OCI-LY7 (cell line): ENCODE measurements around the gene CEP95. TPM values are rescaled to one million over a fixed set of nuclear protein-coding genes. Genes with fewer than 3 reads are reported as not detected.

ENCODE experiments used
- BruUV-seq: library from RNA; stranded (reverse); fragments of 400-500 nt; replicated peaks from 2 replicates; lab custom pipeline; 2021; lab: Mats Ljungman, UMichigan
- CTCF ChIA-PET: fragments of 300-600 bp; sonication (Branson Sonifier 250); formaldehyde crosslinking; loops from one replicate; lab custom pipeline; 2022; ENCODE audit warnings: antibody characterized with exemption; ENCODE audit not compliant: unreplicated experiment; lab: Charles Lee
- POLR2A ChIA-PET: fragments of 300-600 bp; sonication (Branson Sonifier 250); formaldehyde crosslinking; loops from one replicate; lab custom pipeline; 2022; ENCODE audit warnings: antibody characterized with exemption; lab: Charles Lee
- DNase-seq: peaks from one replicate; pipeline ENCODE4 v3.0.0-alpha.2; 2015; ENCODE audit warnings: low spot score
- H2AFZ ChIP-seq: fragments of 200-600 bp; sonication (generic), shearing (Covaris generic); 2 replicates; pipeline ENCODE4 v1.6.1; 2014; ENCODE audit warnings: mild to moderate bottlenecking, antibody characterized with exemption, low read length, moderate library complexity
- H3K27ac ChIP-seq: fragments of 200-600 bp; sonication (generic); 2 replicates; pipeline ENCODE4 v1.5.1; 2014; ENCODE audit warnings: mixed run types, low read depth, mild to moderate bottlenecking, moderate library complexity, low read length, inconsistent platforms; ENCODE audit not compliant: poor library complexity, severe bottlenecking
- H3K36me3 ChIP-seq: fragments of 200-600 bp; sonication (generic); 2 replicates; pipeline ENCODE4 v1.6.1; 2014; ENCODE audit warnings: mild to moderate bottlenecking, antibody characterized with exemption, low read length, moderate library complexity, mixed read lengths; ENCODE audit not compliant: insufficient read depth
- H3K4me1 ChIP-seq: fragments of 200-600 bp; sonication (generic); 2 replicates; pipeline ENCODE4 v1.5.1; 2014; ENCODE audit warnings: mild to moderate bottlenecking, low read length; ENCODE audit not compliant: insufficient read depth, poor library complexity, severe bottlenecking
- H3K4me2 ChIP-seq: fragments of 200-600 bp; sonication (generic); 2 replicates; pipeline ENCODE4 v1.6.1; 2014; ENCODE audit warnings: mild to moderate bottlenecking, low read length
- H3K4me3 ChIP-seq: fragments of 200-600 bp; sonication (generic); 2 replicates; pipeline ENCODE4 v1.5.1; 2014; ENCODE audit warnings: mild to moderate bottlenecking, low read depth, low read length; ENCODE audit not compliant: poor library complexity, severe bottlenecking
- H3K79me2 ChIP-seq: fragments of 200-600 bp; sonication (generic); 2 replicates; pipeline ENCODE4 v1.6.1; 2016; ENCODE audit warnings: low read depth, mild to moderate bottlenecking, low read length, moderate library complexity, mixed read lengths; ENCODE audit not compliant: insufficient read depth
- H3K9me2 ChIP-seq: fragments of 200-600 bp; sonication (generic); 2 replicates; pipeline ENCODE4 v1.6.1; 2016; ENCODE audit warnings: mild to moderate bottlenecking, low read length, mixed read lengths; ENCODE audit not compliant: insufficient read depth
- H3K9me3 ChIP-seq: fragments of 200-600 bp; sonication (generic); 2 replicates; pipeline ENCODE4 v1.6.1; 2014; ENCODE audit warnings: mild to moderate bottlenecking, mixed run types, low read length, mixed read lengths
- H4K20me1 ChIP-seq: fragments of 200-600 bp; sonication (generic); 2 replicates; pipeline ENCODE4 v1.6.1; 2014; ENCODE audit warnings: mild to moderate bottlenecking, antibody characterized with exemption, low read length, moderate library complexity, mixed read lengths; ENCODE audit not compliant: insufficient read depth
- EZH2phosphoT487 ChIP-seq: fragments of 200-600 bp; sonication (generic); IDR thresholded peaks from 2 replicates; pipeline ENCODE4 v1.6.1; 2018; ENCODE audit warnings: low read depth, borderline replicate concordance, mild to moderate bottlenecking, mixed run types, antibody characterized with exemption, low read length, moderate library complexity, mixed read lengths
- intact Hi-C: fragments of 100-400 bp; cut with micrococcal nuclease; formaldehyde crosslinking; loops from one replicate; pipeline ENCODE4 v1.10.0; 2022; ENCODE audit not compliant: unreplicated experiment
- total RNA-seq, 2 experiments: library from RNA; depleted of rRNA in 1 of 2; stranded (reverse); fragments of >200 nt in 1 of 2; shearing (Covaris generic) in 1 of 2; gene quantifications; 2 replicates each; pipeline ENCODE4 v1.2.3, GENCODE V29; 2014 to 2022
- TF ChIP-seq, protein P1 (sequence below): fragments of 200-600 bp; sonication (generic); conservative IDR thresholded peaks from 2 replicates; pipeline ENCODE4 v1.5.1; 2014; ENCODE audit warnings: mild to moderate bottlenecking, antibody characterized with exemption, low read length, moderate library complexity, mixed read lengths

Gene CEP95
- total RNA-seq, 2 experiments from 2014 or later: 62.7 to 89.6 TPM

DNA sequence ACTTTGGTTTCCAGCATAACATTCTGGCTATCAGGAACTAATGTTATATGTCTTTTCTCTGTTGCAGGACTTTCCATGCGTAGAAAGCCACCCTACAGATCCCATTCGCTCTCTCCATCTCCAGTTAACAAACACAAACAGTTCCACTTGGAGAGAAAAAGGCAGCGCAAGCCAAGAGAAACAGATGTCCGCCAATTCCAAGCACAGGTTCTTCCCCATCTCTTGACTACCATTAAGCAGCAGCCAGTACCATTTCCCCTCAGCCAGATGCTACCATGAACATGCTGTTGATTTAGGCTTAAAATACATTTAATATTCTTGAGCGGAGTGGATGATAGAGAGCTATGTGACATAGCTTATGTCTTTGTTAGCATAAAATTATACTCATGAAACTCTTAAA lies 22.4 kb downstream of the CEP95 start:
- no TSS peak for BruUV-seq
- H3K4me2 ChIP-seq: no peak overlapping the region
- DNase-seq: no peak
- no peak overlapping the region for H3K27ac ChIP-seq
- no peaks in the 10 kb centered on the region for H3K4me1 ChIP-seq
- ChIA-PET CTCF (interaction anchor here (1.1 kb wide), 1 partner anchor 226 kb away, joined by 3 read pairs; no protein-coding TSS in a partner anchor), POLR2A (no interaction called here)
- H3K9me3 ChIP-seq: no peaks in the 10 kb centered on the region
- H4K20me1 ChIP-seq: no peaks in the 10 kb centered on the region
- no peaks in the 10 kb centered on the region for H3K79me2 ChIP-seq
- H2AFZ ChIP-seq: no peak overlapping the region
- H3K4me3 ChIP-seq: no peak overlapping the region
- intact Hi-C loops: no loop called here
- TF ChIP-seq, protein P1, sequence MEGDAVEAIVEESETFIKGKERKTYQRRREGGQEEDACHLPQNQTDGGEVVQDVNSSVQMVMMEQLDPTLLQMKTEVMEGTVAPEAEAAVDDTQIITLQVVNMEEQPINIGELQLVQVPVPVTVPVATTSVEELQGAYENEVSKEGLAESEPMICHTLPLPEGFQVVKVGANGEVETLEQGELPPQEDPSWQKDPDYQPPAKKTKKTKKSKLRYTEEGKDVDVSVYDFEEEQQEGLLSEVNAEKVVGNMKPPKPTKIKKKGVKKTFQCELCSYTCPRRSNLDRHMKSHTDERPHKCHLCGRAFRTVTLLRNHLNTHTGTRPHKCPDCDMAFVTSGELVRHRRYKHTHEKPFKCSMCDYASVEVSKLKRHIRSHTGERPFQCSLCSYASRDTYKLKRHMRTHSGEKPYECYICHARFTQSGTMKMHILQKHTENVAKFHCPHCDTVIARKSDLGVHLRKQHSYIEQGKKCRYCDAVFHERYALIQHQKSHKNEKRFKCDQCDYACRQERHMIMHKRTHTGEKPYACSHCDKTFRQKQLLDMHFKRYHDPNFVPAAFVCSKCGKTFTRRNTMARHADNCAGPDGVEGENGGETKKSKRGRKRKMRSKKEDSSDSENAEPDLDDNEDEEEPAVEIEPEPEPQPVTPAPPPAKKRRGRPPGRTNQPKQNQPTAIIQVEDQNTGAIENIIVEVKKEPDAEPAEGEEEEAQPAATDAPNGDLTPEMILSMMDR: no peak
- TF ChIP-seq EZH2phosphoT487: no peak
- H3K9me2 ChIP-seq: no peaks in the 10 kb centered on the region
- H3K36me3 ChIP-seq: peaks cover 100% of the 10 kb centered on the region

DNA sequence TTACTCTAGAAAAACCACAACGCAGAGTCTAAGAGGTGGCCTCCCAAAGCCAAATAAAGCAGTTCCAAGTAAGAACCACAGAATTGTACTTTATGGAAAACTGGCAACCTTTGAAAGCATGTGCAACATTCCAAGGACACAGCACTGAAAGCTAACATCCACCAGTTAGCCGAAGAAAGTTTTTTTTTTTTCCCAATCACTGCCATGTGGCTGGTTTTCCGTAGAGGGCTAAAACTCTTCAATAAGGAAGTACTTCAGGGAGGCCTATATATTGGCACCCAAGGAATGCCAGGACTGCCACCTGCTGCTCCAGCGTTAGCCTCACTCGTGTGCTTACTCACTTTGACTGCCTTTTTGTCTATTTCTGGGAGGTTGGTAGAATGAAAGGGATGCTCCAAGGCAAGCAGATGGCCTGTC lies 25.2 kb downstream of the CEP95 start:
- H3K4me1 ChIP-seq: no peaks in the 10 kb centered on the region
- ChIA-PET CTCF (no interaction called here), POLR2A (no interaction called here)
- H3K79me2 ChIP-seq: no peaks in the 10 kb centered on the region
- no peaks in the 10 kb centered on the region for H3K9me3 ChIP-seq
- no peak overlapping the region for H3K27ac ChIP-seq
- no peak overlapping the region for H3K4me3 ChIP-seq
- no peaks in the 10 kb centered on the region for H4K20me1 ChIP-seq
- TF ChIP-seq, protein P1: no peak
- TF ChIP-seq EZH2phosphoT487: no peak
- no peak for DNase-seq
- H2AFZ ChIP-seq: no peak overlapping the region
- intact Hi-C loops: no loop called here
- no TSS peak for BruUV-seq
- H3K4me2 ChIP-seq: no peak overlapping the region
- H3K9me2 ChIP-seq: no peaks in the 10 kb centered on the region
- H3K36me3 ChIP-seq: peaks cover 100% of the 10 kb centered on the region

GRCh38 chr17:64532409-64532808 lies 25.6 kb downstream of the CEP95 start:
- no peak overlapping the region for H3K4me3 ChIP-seq
- CTCF ChIA-PET: no interaction called here
- no peaks in the 10 kb centered on the region for H3K4me1 ChIP-seq
- no peak overlapping the region for H3K4me2 ChIP-seq
- no peak overlapping the region for H3K27ac ChIP-seq
- DNase-seq: no peak
- H3K36me3 ChIP-seq: peaks cover 100% of the 10 kb centered on the region
- H2AFZ ChIP-seq: no peak overlapping the region
- intact Hi-C loops: no loop called here
- H3K79me2 ChIP-seq: no peaks in the 10 kb centered on the region
- no peak for TF ChIP-seq EZH2phosphoT487
- TF ChIP-seq, protein P1: no peak
- H4K20me1 ChIP-seq: no peaks in the 10 kb centered on the region
- no TSS peak for BruUV-seq
- H3K9me3 ChIP-seq: no peaks in the 10 kb centered on the region
- POLR2A ChIA-PET: interaction anchor here (0.6 to 1.7 kb wide), 4 partner anchors 10 to 425 kb away, joined by 3 to 6 read pairs (median 4); no protein-coding TSS in a partner anchor
- H3K9me2 ChIP-seq: no peaks in the 10 kb centered on the region
